Measurements from ENCODE around the gene IQSEC3. TPM values are rescaled to one million over a fixed set of nuclear protein-coding genes. Genes with fewer than 3 reads are reported as not detected.

Gene IQSEC3
- total RNA-seq, 1 experiment from 2014 or later, result 1.7 TPM

GRCh38 chr12:54750-55535 is 11.6 kb upstream of the IQSEC3 start (continued):
- no peak for TF ChIP-seq ZNF425 (CRISPR knock-in tag; conservative IDR thresholded peaks at IDR 0.05)

GRCh38 chr12:56683-57346 is 9.8 kb upstream of the IQSEC3 start:
- POLR2A ChIA-PET, result no interaction called here
- DNase-seq (ENCODE audit: low spot score) (peak; percentile 15), ATAC-seq (peak; percentile 45)
- TF ChIP-seq FOXK1 (CRISPR knock-in tag; IDR thresholded peaks at IDR 0.05), result no peak
- no peak for TF ChIP-seq RELA (CRISPR knock-in tag; IDR thresholded peaks at IDR 0.05; ENCODE audit: borderline replicate concordance)
- no peak for TF ChIP-seq SMAD4 (CRISPR knock-in tag; IDR thresholded peaks at IDR 0.05)
- TF ChIP-seq TP53 (CRISPR knock-in tag; IDR thresholded peaks at IDR 0.05), result no peak
- no peak for TF ChIP-seq NR1H2 (CRISPR knock-in tag; IDR thresholded peaks at IDR 0.05)
- no peak for TF ChIP-seq OVOL2 (CRISPR knock-in tag; IDR thresholded peaks at IDR 0.05; ENCODE audit: borderline replicate concordance)
- Mint-ChIP-seq H3K36me3 (no peaks in the 10 kb centered on the region), H3K9me3 (peaks cover 44% of the 10 kb centered on the region), H3K4me1 (peaks cover 8% of the 10 kb centered on the region), H3K27me3 (ENCODE audit: low read depth) (peaks cover 51% of the 10 kb centered on the region), H3K4me3 (no peak overlapping the region), H3K27ac (no peak overlapping the region)
- CTCF ChIA-PET, result interaction anchor here (1.1 to 1.9 kb wide), 3 partner anchors 97 to 163 kb away, joined by 3 to 7 read pairs (median 4); no protein-coding TSS in a partner anchor

GRCh38 chr12:57539-57938 is 9.0 kb upstream of the IQSEC3 start:
- CTCF ChIA-PET, result interaction anchor here (1.1 to 1.9 kb wide), 3 partner anchors 96 to 162 kb away, joined by 3 to 7 read pairs (median 4); no protein-coding TSS in a partner anchor
- Mint-ChIP-seq H3K4me3 (no peak overlapping the region), H3K27ac (no peak overlapping the region), H3K27me3 (ENCODE audit: low read depth) (peaks cover 54% of the 10 kb centered on the region), H3K9me3 (peaks cover 47% of the 10 kb centered on the region), H3K36me3 (no peaks in the 10 kb centered on the region), H3K4me1 (peaks cover 8% of the 10 kb centered on the region)
- TF ChIP-seq MAX (CRISPR knock-in tag; IDR thresholded peaks at IDR 0.05), result no peak
- no peak for TF ChIP-seq STAT6 (CRISPR knock-in tag; conservative IDR thresholded peaks at IDR 0.05; ENCODE audit: low read depth)
- TF ChIP-seq MYBL2 (CRISPR knock-in tag; IDR thresholded peaks at IDR 0.05), result no peak
- no peak for TF ChIP-seq ELF4 (CRISPR knock-in tag; IDR thresholded peaks at IDR 0.05; ENCODE audit: low read depth)
- TF ChIP-seq ZNF263 (CRISPR knock-in tag; IDR thresholded peaks at IDR 0.05; ENCODE audit: low read depth), result no peak
- TF ChIP-seq ZMAT4 (CRISPR knock-in tag; IDR thresholded peaks at IDR 0.05), result no peak
- no peak for TF ChIP-seq SMAD4 (CRISPR knock-in tag; IDR thresholded peaks at IDR 0.05)
- TF ChIP-seq IRF1 (CRISPR knock-in tag; IDR thresholded peaks at IDR 0.05), result no peak
- no peak for TF ChIP-seq JAZF1 (CRISPR knock-in tag; IDR thresholded peaks at IDR 0.05)
- no peak for TF ChIP-seq E2F5 (CRISPR knock-in tag; IDR thresholded peaks at IDR 0.05)
- no peak for TF ChIP-seq NR3C1 (CRISPR knock-in tag; conservative IDR thresholded peaks at IDR 0.05; ENCODE audit: low read depth)
- no peak for TF ChIP-seq AR (CRISPR knock-in tag; IDR thresholded peaks at IDR 0.05)
- POLR2A ChIA-PET, result no interaction called here
- ATAC-seq, result no peak
- DNase-seq (ENCODE audit: low spot score), result no peak
